AG08395 (cell line): Measurements from ENCODE around the gene AHRR.
"Not testable (repeated sequence)": the region's sequence is repeated elsewhere in the genome, so short reads cannot be mapped to it uniquely, and the experiment has no call there.

ENCODE experiments used
- DNase-seq: peaks from one replicate; pipeline ENCODE4 v3.0.0; 2012; ENCODE audit warnings: mixed read lengths, low spot score

Gene AHRR

DNA sequence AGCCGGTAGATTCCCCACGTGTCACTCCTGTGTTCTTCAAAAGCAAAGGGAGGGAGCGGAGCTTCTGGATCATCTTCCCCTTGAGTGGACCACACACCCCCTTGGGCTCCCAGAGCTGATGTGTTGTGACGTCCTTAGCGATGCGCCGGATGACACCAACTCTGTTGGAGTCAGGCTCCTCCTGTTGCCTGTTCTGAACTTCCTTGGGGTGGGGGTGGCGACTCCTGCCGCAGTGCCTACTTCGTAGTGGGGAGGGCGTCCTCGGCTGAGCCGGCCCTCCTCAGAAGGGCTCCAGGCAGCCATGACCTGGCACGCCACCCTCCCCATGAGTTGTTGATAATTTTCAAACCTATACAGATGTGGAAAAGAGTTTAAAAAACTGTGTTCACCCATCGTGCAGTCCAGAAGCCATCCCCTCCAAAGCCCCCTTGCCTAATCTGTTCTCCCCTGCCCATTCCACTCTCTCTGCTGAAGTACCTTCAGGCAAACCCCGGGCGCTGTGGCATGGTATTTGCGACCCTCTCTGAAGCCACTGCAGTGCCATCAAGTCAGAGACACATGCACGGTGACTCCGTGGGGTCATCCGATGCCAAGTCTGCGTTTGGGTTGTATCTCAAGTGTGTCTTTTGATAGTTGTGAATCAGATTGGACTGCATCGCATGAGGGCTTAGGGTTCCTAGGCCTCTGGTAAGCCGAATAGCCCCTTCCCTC lies 138.2 kb downstream of the AHRR start:
- DNase-seq: no peak

DNA sequence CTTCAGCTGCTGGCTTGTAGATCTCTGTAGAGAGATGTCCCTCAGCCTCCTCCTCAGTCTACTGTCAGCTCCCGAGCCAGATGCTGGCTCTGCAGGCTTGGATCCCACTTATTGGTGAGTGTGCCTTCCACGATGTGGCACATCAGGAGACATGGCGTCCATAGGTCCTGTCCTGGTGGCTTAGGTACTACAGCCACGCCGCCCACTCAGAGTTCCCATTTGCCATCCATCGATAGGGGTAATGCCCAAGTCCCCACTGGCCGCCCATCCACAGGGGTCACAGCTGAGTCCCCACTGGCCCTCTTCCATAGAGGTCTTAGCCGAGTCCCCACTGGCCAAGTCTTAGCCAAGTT lies 138.7 kb downstream of the AHRR start:
- DNase-seq: no peak

DNA sequence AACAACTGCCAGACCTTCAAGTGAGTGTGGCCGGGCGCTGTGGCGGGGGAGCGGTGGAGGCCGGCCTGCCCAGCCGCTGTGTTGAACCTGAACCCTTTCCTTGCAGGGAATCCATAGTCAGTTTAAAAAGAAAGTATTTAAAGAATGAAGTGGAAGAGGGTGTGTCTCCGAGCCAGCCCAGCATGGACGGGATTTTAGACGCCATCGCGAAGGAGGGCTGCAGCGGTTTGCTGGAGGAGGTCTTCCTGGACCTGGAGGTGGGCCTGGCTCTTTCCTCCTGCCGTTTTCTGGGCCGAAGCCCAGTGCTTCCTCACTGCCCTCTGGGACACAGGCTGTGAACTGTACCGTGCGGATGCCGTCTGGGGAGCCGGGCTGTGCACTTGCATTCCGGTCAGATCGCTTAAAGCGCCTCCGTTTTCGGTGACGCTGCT lies 140.6 kb downstream of the AHRR start:
- DNase-seq: no peak

DNA sequence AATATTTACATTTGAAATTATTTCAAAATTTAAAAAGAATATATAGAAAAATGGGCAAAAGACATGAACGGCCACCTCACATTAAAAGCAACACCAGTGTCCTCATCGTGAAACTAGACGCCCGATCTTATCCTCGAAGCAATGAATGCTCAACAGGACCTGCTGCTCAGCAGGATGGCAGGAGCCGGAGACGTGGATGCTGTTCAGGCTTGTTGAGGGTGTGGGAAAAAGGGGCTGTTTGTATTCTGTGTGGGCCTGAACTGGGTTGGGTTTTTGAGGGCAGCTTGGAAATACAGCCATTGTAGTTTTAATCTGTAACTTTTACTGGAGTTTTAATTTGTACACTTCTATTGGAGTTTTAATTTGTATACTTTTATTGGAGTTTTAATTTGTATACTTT lies 141.8 kb downstream of the AHRR start:
- no peak for DNase-seq

DNA sequence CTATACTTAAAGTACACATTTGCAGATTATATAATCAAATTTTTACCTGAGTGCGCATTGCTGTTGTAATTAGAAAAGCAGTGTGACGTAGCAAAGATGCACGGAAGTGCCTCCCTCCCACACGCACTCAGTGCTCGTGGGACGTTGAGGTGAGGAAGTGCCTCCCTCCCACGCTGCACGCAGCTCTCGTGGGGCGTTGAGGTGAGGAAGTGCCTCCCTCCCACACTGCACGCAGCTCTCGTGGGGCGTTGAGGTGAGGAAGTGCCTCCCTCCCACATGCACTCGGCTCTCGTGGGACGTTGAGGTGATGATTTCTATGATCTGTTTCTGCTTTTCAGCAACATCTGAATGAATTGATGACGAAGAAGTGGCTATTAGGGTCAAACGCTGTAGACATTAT lies 142.4 kb downstream of the AHRR start:
- no peak for DNase-seq

DNA sequence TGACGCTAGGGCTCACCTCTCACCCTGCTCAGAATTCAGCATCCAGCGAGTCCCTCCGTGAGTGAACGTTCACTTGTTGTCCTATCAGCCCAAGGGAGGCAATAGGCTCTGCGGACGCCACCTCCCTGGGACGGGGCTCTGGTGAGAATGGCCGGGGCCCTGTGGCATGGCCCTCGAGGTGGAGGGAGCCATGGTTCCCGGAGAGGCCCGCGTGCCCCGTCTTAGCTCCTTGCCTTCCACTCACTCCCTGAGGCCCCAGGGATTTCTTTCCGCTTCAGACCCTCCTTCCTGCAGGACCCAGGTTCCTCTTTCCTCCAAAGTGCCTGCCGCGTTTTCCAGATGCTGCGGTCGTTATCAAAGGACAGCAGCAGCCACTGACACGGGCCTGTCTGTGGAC lies 142.9 kb downstream of the AHRR start:
- no peak for DNase-seq

DNA sequence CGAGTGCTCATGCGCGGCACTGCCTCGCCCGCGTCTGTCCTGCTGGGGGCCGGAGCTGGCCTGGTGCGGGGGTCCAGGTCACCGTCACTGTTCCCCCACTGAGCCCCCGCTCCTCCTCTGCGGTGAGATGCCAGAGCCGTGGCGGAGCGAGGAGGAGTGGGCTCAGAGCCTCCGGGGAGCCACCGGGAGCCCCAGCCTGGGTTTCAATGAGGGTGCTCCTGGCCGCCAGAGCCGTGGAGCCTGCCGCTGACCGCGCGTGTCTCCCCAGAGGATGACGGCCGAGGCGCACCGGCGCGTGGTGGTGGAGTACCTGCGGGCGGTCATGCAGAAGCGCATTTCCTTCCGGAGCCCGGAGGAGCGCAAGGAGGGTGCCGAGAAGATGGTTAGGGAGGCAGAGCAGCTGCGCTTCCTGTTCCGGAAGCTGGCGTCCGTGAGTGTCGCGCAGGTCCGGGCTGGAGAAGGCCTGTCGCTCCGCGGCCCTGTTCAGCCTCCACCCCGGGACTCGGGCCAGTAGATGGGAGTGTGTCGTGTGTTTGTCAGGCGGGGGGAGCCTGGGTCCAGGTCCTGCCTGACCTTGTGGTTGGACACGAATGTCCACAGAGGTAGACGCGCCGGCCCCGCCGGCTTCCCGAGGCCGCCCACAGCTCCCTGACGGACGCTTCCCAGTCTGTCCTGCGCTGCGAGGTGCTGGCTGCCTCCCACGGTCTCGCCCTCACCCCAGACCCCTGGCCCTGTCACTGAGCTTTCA lies 143.5 kb downstream of the AHRR start:
- DNase-seq: no peak

DNA sequence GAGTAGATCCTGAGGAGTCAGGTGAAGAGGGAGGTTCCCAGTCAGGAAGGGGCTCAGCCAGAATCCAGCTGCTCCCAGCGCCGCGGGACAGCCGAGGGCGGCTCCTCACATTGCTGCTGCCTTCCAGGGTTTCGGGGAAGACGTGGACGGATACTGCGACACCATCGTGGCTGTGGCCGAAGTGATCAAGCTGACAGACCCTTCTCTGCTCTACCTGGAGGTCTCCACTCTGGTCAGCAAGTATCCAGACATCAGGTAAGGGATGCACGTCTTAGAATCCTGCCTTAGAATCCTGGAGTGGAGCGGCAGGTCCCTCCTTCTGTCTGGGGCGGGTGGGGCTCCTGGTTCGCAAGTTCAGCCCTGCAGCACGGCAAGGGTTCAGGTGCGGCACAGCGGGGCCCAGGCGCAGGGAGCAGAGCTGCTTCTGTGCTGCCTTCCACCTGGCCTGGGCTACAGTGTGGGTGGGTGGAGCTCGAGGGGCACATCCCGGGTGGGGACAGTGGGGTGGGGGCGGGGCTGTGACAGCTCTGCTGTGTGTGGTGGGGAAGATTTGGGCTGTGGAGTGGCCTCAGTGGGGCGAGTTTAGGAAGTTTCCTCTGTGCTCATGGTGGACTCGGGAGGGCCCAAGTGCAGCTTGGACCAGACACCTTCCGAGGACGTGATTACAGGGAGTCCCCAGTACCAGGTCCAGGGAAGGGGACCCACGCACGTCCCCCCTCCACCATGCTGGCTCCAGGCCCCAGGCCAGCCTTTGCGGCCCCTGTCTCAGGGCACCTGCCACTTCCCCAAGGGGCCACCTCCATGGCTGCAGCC lies 144.3 kb downstream of the AHRR start:
- no peak for DNase-seq

DNA sequence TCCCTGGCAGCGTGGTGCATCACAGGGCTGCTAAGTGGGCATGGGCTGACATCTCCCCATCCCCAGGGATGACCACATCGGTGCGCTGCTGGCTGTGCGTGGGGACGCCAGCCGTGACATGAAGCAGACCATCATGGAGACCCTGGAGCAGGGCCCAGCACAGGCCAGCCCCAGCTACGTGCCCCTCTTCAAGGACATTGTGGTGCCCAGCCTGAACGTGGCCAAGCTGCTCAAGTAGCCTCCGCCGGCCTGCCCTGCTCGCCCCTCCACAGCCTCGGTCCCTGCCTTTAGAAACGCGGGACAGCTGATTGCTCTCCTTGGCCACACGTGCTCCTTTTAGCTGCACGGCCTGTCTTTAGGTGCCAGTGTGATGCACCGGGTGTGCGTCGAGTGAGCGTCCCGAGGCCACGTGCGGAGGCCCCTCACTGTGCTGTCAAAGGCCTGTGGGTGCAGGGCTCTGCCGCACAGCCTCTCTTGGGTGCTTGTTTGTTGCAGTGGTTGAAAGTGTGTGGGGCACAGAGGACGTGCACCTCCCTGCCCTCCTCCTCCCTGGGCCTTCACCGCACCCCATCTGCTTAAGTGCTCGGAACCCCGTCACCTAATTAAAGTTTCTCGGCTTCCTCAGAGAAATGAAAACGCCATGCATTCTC lies 145.3 kb downstream of the AHRR start:
- no peak for DNase-seq

DNA sequence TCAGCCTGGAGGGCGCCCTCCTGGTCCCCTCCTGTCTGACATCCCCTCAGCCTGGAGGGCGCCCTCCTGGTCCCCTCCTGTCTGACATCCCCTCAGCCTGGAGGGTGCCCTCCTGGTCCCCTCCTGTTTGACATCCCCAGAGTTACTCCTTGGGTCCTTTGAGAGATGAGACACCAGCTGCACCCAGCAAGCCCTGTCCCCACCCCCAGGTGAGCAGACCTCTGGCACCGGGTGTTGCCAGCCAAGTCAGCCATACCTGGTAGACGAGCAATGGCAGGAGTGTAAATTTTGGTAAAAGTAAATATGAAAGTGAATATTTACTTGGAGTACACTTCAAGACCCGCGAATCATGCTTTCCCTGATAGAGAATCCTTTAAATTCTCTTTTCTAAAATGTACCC lies 146.9 kb downstream of the AHRR start:
- DNase-seq: no peak

DNA sequence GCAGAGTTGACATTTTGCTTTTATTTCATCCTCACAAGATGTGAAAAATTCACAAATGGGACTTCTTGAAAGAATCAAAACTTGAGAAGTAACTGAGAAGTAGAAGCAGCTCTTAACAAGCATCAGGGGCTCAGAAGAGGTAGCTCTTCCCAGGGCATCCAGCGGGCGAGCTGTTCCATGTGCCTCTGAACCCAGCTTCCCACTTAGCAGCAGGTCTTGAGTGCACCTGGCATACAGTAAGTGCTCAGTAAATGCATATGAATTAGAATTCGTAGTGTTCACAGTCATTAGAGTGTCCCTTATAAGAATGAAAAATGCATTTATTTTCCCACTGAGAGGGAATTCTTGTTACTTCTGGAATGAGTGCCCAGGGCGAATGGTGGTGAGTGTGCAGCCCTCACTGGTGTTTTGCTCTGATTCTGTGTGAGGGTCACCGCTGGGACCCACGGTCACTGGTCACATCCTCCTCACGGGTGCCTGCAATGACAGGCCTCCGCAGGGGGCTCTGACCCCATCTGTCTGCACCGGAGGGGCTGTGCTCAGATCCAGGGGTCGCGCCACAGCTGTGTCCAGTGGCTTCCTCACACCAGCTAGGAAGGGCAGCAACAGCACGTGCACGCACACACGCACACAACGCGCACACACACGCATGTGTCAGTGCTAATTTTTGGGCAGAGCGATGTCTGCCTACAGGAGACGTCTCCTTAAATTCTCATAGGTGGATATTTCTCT lies 148.4 kb downstream of the AHRR start:
- DNase-seq: no peak

DNA sequence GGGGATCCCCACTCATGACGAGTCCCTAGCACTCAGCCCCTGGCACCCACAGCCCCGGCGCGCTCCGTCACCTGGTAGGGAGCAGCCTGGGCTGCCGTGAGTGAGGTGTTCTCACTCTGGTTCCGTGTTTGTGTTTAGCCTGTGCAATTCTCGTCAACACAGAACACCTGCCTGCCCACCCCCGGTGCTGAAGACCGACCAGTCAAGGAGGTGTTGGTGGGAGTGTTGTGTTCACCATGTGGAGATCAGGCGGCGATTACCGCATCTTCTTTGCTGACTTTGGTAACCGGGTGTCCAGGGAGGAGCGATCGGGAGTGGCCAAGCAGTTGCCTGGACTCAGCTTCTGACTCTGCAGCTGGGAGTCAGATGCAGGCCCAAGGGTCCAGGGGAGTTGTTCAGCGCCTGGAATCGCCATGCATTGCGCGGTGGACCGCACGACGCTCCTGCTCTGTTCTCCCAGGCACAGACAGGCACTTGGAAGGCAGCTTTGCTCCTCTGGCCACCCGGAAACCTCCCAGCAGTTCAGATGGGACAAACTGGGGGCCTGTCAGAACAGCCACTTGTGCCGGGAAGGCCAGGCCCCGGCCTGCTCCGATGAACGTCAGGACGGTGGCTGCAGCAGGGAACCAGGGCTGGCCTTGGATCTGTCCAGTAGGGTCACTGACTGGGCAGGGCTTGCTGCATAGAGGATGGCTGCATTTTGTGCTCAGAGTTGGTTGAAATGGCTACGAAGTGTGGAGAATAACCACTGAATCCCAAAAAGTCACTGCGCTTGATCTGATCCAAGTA lies 149.6 kb downstream of the AHRR start:
- no peak for DNase-seq

DNA sequence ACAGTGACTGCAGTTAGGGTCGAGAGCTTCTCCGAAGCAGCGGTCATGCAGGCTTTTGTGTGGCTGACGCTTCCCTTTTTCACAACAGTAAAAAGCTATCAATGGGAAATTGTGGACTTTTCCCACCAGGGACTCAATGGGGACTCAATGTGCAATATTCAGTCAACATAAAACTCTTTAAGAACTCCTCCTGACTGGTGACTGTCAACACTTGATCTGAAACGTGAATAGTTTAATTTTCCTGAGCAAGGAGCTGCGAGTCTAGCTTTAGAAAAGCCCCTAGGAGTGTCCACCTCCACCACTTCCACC lies 150.2 kb downstream of the AHRR start:
- no peak for DNase-seq

DNA sequence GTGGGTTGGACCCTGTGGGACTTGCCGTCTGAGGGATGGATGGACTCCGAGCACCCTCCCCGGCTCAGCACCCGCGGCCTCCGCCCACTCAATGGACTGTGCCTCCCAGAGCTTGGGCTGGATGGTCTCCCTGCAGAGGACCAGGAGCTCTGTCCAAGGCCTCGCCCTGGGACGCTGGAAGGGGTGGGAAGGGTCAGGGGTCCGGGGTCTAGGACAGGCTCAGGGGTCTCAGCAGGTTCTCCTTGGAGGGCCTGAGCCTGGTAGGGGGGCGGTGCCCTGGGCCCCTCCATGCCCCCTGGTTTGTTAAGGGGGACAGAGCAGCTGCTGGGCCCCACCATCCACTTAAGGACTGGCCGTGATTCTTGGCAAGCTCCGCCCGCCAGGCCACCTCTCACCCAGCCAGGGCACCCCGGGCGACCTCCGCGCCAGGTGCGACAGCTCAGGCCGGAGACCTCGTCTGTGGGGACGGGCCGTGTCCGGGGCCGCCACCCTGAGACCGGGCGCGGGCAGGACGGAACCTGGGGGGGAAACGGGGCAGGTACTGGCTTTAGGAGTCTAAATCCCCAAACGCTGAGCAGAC lies 150.7 kb downstream of the AHRR start:
- DNase-seq: no peak

DNA sequence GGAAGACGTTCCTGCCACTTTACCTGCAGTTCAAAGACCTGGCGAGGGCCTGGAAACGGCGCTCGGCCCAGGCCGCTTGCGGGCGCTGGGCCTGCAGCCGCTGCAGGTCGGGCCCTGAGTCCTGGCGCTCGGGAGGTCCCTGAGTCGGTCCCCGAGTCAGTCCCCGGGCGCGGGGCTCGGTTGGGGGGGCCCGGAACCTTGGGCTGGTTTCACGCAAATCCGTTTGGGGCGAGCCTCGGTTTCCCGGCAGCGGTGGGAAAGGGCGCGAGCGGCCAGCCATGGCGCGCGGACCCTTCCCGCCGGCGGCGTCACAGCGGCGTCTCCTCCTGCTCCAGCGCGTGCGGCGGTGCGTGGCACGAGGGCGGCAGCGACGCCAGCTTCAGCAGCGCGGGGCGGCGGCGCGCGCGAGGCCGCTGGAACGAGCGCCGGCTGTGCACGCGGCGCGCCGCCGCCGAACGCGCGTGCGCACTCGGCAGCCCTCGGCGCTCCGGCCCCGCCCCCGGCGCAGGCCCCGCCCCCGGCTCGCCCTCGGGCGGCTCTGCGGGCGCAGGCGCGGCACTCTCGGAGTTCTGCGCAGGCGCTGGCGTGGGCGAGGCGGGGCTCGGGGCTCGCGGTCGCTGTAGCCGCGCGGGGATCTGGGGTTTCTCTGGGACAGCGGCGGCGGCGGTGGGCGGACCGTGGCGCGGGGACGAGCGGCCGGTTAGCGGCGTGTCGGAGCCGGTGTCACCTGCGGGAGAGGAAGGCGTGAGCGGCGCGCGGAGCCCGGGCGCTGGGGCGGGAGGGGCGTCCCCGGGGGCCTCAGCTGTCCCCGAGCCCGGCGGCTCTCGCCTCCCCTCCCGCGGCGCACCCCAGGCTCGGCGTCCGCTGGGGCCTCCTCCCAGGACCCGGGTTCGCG lies 151.4 kb downstream of the AHRR start:
- DNase-seq: peak; percentile 100

DNA sequence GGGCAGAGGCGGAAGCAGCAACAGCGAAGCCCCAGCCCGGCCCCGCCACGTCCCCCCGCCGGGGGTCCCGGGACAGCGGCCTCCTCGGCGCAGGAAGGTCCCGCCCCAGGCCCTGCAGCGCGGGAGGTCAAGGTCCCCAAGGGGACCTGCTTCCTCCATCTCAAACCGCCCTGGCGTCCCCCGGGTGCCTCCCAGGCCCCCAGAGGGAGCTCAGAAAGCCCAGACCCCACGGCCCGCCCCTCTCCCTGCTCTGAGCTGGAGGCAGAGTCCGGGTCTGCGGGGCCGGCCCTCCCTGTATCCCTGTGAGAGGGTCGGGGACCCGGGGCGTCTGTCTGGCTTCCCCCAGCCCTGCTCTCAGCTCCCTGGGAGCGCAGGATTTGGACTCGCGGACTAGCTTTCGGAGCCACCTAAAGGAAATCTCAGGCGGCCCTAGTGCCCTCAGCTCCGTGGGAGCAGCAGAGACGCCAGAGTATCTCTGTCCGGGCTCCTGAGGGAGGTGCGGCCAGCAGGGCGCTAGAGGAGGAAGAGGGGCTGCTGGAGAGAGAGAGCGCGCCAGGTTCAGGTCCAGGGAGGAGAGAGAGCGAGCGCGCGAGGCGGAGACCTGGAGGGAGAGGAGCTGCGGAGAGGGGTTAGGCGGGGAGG lies 152.2 kb downstream of the AHRR start:
- peak; percentile 39 for DNase-seq

DNA sequence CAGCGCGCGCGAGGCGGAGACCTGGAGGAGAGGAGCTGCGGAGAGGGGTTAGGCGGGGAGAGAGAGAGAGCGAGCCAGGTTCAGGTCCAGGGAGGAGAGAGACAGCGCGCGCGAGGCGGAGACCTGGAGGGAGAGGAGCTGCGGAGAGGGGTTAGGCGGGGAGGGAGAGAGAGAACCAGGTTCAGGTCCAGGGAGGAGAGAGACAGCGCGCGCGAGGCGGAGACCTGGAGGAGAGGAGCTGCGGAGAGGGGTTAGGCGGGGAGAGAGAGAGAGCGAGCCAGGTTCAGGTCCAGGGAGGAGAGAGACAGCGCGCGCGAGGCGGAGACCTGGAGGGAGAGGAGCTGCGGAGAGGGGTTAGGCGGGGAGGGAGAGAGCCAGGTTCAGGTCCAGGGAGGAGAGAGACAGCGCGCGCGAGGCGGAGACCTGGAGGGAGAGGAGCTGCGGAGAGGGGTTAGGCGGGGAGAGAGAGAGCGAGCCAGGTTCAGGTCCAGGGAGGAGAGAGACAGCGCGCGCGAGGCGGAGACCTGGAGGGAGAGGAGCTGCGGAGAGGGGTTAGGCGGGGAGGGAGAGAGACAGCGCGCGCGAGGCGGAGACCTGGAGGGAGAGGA lies 152.8 kb downstream of the AHRR start:
- not testable (repeated sequence) for DNase-seq

DNA sequence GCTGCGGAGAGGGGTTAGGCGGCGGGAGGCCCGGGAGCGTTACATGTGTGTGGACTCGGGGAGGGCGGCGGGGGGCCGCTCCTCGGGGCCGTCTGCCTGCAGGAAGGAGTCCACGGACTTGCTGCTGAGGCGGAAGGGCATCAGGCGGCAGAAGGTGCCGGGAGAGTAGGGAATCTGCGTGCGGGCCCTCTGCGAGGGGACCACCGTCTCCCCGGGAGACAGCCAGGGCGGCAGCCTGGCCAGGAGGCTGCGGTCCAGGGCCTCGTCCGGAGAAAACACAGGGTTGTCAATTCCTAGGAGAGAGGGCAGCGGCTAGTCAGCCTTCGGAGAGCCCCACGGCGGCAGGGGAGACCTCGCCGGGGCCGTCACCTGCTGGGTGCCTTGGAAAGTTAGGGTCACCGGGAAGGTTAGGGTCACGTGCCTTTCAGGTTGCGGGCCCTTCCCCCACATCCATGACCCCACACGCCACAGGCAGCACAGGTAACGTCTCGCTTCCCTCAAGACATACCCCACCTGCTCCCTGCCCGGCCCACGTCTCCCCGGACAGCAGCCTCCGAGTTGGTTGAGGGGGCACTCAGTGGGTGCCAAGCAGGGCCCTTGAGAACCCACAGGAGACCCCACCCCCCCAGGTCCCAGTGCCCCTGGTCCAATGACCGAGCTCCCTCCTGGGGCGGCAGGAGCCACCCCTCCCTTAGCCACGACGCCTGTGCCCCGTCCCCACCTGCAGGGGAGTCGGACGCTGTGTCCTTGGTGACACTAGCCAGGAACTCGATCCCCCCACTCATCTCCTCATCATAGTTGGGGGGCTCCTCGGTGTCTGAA lies 153.5 kb downstream of the AHRR start:
- no peak for DNase-seq
